ENCODE data around the gene CNOT4.

Gene CNOT4

DNA sequence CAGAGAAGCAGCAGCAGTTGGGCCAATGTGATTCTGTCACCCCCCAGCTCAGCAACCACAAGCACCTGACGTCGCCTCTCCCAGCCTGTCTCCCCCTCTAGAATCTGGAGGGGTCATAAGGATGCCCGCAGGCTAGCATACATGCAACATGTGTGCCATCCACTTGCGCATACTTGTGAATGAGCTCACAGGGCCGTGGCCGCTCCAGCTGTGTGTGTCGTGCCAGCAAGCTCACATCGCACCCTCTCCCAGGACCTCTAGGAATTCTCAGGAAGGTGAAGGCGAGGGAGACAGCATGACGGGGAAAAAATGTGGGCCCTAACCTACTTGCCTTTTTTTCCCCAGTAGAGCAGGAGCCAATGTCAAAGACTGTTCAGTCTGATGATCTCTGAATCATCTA is 195.9 kb downstream of the CNOT4 start:
- TF ChIP-seq, protein P1, sequence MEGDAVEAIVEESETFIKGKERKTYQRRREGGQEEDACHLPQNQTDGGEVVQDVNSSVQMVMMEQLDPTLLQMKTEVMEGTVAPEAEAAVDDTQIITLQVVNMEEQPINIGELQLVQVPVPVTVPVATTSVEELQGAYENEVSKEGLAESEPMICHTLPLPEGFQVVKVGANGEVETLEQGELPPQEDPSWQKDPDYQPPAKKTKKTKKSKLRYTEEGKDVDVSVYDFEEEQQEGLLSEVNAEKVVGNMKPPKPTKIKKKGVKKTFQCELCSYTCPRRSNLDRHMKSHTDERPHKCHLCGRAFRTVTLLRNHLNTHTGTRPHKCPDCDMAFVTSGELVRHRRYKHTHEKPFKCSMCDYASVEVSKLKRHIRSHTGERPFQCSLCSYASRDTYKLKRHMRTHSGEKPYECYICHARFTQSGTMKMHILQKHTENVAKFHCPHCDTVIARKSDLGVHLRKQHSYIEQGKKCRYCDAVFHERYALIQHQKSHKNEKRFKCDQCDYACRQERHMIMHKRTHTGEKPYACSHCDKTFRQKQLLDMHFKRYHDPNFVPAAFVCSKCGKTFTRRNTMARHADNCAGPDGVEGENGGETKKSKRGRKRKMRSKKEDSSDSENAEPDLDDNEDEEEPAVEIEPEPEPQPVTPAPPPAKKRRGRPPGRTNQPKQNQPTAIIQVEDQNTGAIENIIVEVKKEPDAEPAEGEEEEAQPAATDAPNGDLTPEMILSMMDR (conservative IDR thresholded peaks at IDR 0.05; ENCODE audit: low read depth, low read length) = no peak
- no peak overlapping the region for H3K4me3 ChIP-seq (ENCODE audit: low read length)
- no peak for DNase-seq (ENCODE audit: low read depth)
